Gastroesophageal sphincter (tissue), 3 donors: ENCODE results near the gene SOX6.

Experiments used
- CTCF ChIP-seq, 4 experiments: fragments of 200-600 bp in 2 of 4; fragments of 450-650 bp in 2 of 4; sonication (generic) in 1 of 4; IDR thresholded peaks; one replicate each; pipeline ENCODE4 v1.5.1; 2017 to 2019; ENCODE audit warnings: antibody characterized with exemption in 4 of 4, mild to moderate bottlenecking in 2 of 4, moderate library complexity in 2 of 4
- EP300 ChIP-seq: sonication (generic); formaldehyde crosslinking; IDR thresholded peaks from one replicate; pipeline ENCODE4 v1.6.1; 2017; ENCODE audit warnings: antibody characterized with exemption, mild to moderate bottlenecking
- POLR2A ChIP-seq, 2 donors: fragments of 450-650 bp; IDR thresholded peaks; one replicate each; pipeline ENCODE4 v1.6.1; 2017; ENCODE audit warnings: antibody characterized with exemption in 2 of 2, mild to moderate bottlenecking in 2 of 2, moderate library complexity in 1 of 2

- TF ChIP-seq CTCF (IDR thresholded peaks at IDR 0.05) (no peak), POLR2A (IDR thresholded peaks at IDR 0.05) (no peak), EP300 (no peak)
These were observed 205.2 kb downstream of the SOX6 start for GRCh38 chr11:16151138-16151537.
